ENCODE data around the gene DCAF12. TPM values are rescaled to one million over a fixed set of nuclear protein-coding genes. Genes with fewer than 3 reads are reported as not detected.

Gene DCAF12
- total and polyA plus RNA-seq, 2 of the 13 experiments (the other 11 are each of a cell fraction or from before 2014, with no cell fraction given) = 26.8 to 37.4 TPM

GRCh38 chr9:34126207-34127034, at the start of gene DCAF12 (continued):
- TF ChIP-seq PLSCR1 (CRISPR knock-in tag; IDR thresholded peaks at IDR 0.05; ENCODE audit: borderline replicate concordance) (no peak), FIP1L1 (IDR thresholded peaks at IDR 0.05; ENCODE audit: borderline replicate concordance, insufficient read depth, low read depth, low read length) (no peak), ZNF335 (CRISPR knock-in tag; IDR thresholded peaks at IDR 0.05) (no peak; the same call in 1 of the 2 replicates), ZBTB42 (CRISPR knock-in tag; IDR thresholded peaks at IDR 0.05) (no peak), ZNF891 (CRISPR knock-in tag; IDR thresholded peaks at IDR 0.05) (peak; percentile 88; the same call in 1 of the 2 replicates), ZNF691 (CRISPR knock-in tag; IDR thresholded peaks at IDR 0.05; ENCODE audit: borderline replicate concordance, low read depth) (peak; percentile 64; the same call in 1 of the 2 replicates), ZNF484 (CRISPR knock-in tag; IDR thresholded peaks at IDR 0.05; ENCODE audit: borderline replicate concordance, low read depth) (no peak), DNMT3B (CRISPR knock-in tag; conservative IDR thresholded peaks at IDR 0.05) (no peak), RFX3 (CRISPR knock-in tag; IDR thresholded peaks at IDR 0.05) (peak; percentile 76), MAFK (conservative IDR thresholded peaks at IDR 0.05 in 1 of 2, IDR thresholded peaks at IDR 0.05 in 1 of 2; ENCODE audit: low read length in 2 of 2) (no peak), LBX2 (CRISPR knock-in tag; IDR thresholded peaks at IDR 0.05; ENCODE audit: borderline replicate concordance) (no peak), ZNF546 (CRISPR knock-in tag; conservative IDR thresholded peaks at IDR 0.05) (0 out of 2 replicates have a peak, but pooled peaks have one; percentile 29), POLR2A (IDR thresholded peaks at IDR 0.05; ENCODE audit: insufficient read depth in 1 of 2, low read depth in 2 of 2, low read length in 2 of 2) (peak; percentile 73 to 77), HDAC2 (CRISPR knock-in tag; IDR thresholded peaks at IDR 0.05) (no peak), ZBTB4 (CRISPR knock-in tag; IDR thresholded peaks at IDR 0.05; ENCODE audit: borderline replicate concordance) (no peak; the same call in 1 of the 2 replicates), SKI (IDR thresholded peaks at IDR 0.05; ENCODE audit: partially characterized antibody) (peak; percentile 26), ZNF746 (CRISPR knock-in tag; IDR thresholded peaks at IDR 0.05) (peak; percentile 33; the same call in 1 of the 2 replicates), ZNF296 (CRISPR knock-in tag; conservative IDR thresholded peaks at IDR 0.05) (0 out of 2 replicates have a peak, but pooled peaks have one; percentile 19), KMT2B (CRISPR knock-in tag; IDR thresholded peaks at IDR 0.05) (peak; percentile 88), ZNF615 (CRISPR knock-in tag; IDR thresholded peaks at IDR 0.05; ENCODE audit: borderline replicate concordance) (no peak), HIC2 (CRISPR knock-in tag; IDR thresholded peaks at IDR 0.05; ENCODE audit: low read depth) (0 out of 2 replicates have a peak, but pooled peaks have one; percentile 27), ZNF75D (CRISPR knock-in tag; IDR thresholded peaks at IDR 0.05; ENCODE audit: borderline replicate concordance) (no peak)
